Gastroesophageal sphincter (tissue), 4 donors: ENCODE results near the gene AFAP1. TPM values are rescaled to one million over a fixed set of nuclear protein-coding genes. Genes with fewer than 3 reads are reported as not detected.

Experiments used
- ATAC-seq: fragments of 150-250 bp; one replicate; pipeline ENCODE4 v1.9.1; 2016; ENCODE audit warnings: mild to moderate bottlenecking, moderate library complexity
- H3K27ac ChIP-seq, 4 donors: fragments of 200-600 bp; sonication (generic) in 3 of 4; 1 replicate in 3 of 4; 2 replicates in 1 of 4; pipeline ENCODE4 v1.5.1; 2016 to 2019
- H3K27me3 ChIP-seq: fragments of 200-600 bp; sonication (generic); one replicate; pipeline ENCODE4 v1.5.1; 2019
- H3K36me3 ChIP-seq, 2 donors: fragments of 200-600 bp; sonication (generic); one replicate each; pipeline ENCODE4 v1.5.1; 2019; ENCODE audit warnings: control low read depth in 1 of 2
- H3K4me1 ChIP-seq, 3 donors: fragments of 200-600 bp; sonication (generic); 1 replicate in 2 of 3; 2 replicates in 1 of 3; pipeline ENCODE4 v1.5.1; 2016 to 2019; ENCODE audit warnings: control low read depth in 2 of 3
- H3K4me3 ChIP-seq, 2 donors: fragments of 200-600 bp; sonication (generic); one replicate each; pipeline ENCODE4 v1.5.1; 2019; ENCODE audit warnings: mild to moderate bottlenecking in 1 of 2, moderate library complexity in 1 of 2
- H3K9me3 ChIP-seq, 3 donors: fragments of 200-600 bp; sonication (generic); one replicate each; pipeline ENCODE4 v1.5.1; 2017 to 2019; ENCODE audit warnings: control low read depth in 2 of 3
- EP300 ChIP-seq: sonication (generic); formaldehyde crosslinking; IDR thresholded peaks from one replicate; pipeline ENCODE4 v1.6.1; 2017; ENCODE audit warnings: antibody characterized with exemption, mild to moderate bottlenecking
- POLR2A ChIP-seq, 2 donors: fragments of 450-650 bp; IDR thresholded peaks; one replicate each; pipeline ENCODE4 v1.6.1; 2017; ENCODE audit warnings: antibody characterized with exemption in 2 of 2, mild to moderate bottlenecking in 2 of 2, moderate library complexity in 1 of 2
- POLR2AphosphoS5 ChIP-seq: sonication (generic); formaldehyde crosslinking; IDR thresholded peaks from one replicate; pipeline ENCODE4 v1.6.1; 2017; ENCODE audit warnings: antibody characterized with exemption
- WGBS, 2 donors: methylation state at CpG; one replicate each; pipeline ENCODE4 v1.1.5; 2018; ENCODE audit warnings: low coverage in 1 of 2; 5-methylcytosine and 5-hydroxymethylcytosine counted together
- total RNA-seq, 4 donors: library from RNA; depleted of rRNA; stranded (reverse); fragments of >200 nt; gene quantifications; one replicate each; pipeline ENCODE4 v1.1.0, GENCODE V29; 2016
- TF ChIP-seq, protein P1 (sequence below), 4 experiments: fragments of 200-600 bp in 2 of 4; fragments of 450-650 bp in 2 of 4; sonication (generic) in 1 of 4; IDR thresholded peaks; one replicate each; pipeline ENCODE4 v1.5.1; 2017 to 2019; ENCODE audit warnings: antibody characterized with exemption in 4 of 4, mild to moderate bottlenecking in 2 of 4, moderate library complexity in 2 of 4

AFAP1 gene
- total RNA-seq, 4 donors from 2014 or later: 32.0 to 79.7 (median 48.1) TPM

- Histone ChIP-seq H3K9me3 (peaks cover 0 to 10% (median 0%) of the 10 kb centered on the region in 3 donors), H3K4me3 (no peak overlapping the region), H3K27me3 (no peaks in the 10 kb centered on the region), H3K4me1 (peaks cover 0 to 62% (median 0%) of the 10 kb centered on the region in 3 donors), H3K27ac (peak overlapping the region in 3 of 4 donors; percentile 50 to 63 (median 50)), H3K36me3 (no peaks in the 10 kb centered on the region)
- TF ChIP-seq EP300 (no peak), POLR2A (IDR thresholded peaks at IDR 0.05) (no peak), POLR2AphosphoS5 (no peak)
- TF ChIP-seq, protein P1, sequence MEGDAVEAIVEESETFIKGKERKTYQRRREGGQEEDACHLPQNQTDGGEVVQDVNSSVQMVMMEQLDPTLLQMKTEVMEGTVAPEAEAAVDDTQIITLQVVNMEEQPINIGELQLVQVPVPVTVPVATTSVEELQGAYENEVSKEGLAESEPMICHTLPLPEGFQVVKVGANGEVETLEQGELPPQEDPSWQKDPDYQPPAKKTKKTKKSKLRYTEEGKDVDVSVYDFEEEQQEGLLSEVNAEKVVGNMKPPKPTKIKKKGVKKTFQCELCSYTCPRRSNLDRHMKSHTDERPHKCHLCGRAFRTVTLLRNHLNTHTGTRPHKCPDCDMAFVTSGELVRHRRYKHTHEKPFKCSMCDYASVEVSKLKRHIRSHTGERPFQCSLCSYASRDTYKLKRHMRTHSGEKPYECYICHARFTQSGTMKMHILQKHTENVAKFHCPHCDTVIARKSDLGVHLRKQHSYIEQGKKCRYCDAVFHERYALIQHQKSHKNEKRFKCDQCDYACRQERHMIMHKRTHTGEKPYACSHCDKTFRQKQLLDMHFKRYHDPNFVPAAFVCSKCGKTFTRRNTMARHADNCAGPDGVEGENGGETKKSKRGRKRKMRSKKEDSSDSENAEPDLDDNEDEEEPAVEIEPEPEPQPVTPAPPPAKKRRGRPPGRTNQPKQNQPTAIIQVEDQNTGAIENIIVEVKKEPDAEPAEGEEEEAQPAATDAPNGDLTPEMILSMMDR (IDR thresholded peaks at IDR 0.05): no peak
- 39 to 44% methylated on average over 4 to 6 of the region's 12 CpGs for WGBS, 2 donors
- no peak for ATAC-seq
These were observed 47.2 kb downstream of the AFAP1 start for GRCh38 chr4:7892212-7893019.

DNA sequence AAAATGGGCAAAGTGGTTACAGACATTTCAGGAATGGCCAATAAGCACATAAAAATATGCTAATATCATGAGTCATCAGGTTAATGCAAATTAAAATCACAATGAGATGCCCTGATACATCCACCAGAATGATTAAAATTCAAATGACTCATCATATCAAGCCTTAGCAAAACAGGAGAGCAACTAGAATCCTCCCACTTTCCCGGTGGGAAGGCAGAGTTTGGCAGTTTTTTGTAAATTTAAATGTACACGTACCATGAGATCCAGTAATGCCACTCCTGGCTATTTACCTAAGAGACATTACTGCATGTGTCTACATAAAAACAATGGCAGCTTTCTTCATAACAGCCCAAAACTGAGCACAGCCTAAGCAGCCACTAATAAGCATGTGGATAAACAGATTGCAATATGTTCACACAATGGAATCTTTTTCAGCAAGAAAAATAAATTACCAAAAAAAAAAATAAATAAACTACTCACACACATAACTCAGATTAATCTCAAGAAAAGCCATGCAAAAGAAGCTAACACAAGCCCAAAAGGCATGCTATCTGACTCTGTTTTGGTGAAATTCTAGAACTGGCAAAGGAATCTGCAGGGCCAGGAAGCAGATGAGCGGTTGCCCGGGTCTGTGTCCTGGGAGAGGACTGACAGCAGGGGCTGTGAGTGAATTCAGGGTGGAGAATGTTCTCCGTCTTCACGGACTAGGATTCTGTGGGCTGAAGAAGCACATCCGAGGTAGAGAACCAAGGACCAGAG lies 48.8 kb downstream of the AFAP1 start:
- Histone ChIP-seq H3K4me3 (no peak overlapping the region), H3K27me3 (no peaks in the 10 kb centered on the region), H3K36me3 (no peaks in the 10 kb centered on the region), H3K27ac (peak overlapping the region; percentile 27 to 63 (median 51)), H3K9me3 (peaks cover 0 to 10% (median 0%) of the 10 kb centered on the region in 3 donors), H3K4me1 (peaks cover 9 to 70% (median 10%) of the 10 kb centered on the region in 3 donors)
- no peak for ATAC-seq
- WGBS, 2 donors: 6 to 37% methylated on average over 7 of the region's 7 CpGs
- TF ChIP-seq POLR2AphosphoS5 (peak; percentile 34), EP300 (no peak), POLR2A (IDR thresholded peaks at IDR 0.05) (no peak)
- TF ChIP-seq, protein P1 (IDR thresholded peaks at IDR 0.05): no peak

DNA sequence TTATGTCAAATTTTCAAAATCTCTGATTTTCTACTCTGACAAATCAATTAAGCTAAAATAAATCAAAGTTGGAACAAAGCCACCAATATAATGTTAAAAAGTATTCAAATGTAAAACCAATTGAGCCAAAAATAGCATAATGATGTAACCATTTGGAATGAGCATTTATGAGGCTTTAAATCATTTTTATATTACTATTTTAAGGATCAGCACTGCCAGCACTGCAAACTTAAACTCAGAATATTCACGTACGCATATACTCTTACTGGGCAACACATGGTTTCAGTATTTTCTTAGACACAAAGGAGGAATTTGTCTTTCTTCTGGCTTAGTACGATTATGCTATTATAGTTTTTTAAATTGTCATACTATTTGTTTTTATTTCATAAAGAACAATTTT lies 52.2 kb downstream of the AFAP1 start:
- peak overlapping the region; percentile 66 to 87 (median 84) for H3K27ac ChIP-seq
- no peak overlapping the region for H3K4me3 ChIP-seq
- no peaks in the 10 kb centered on the region for H3K36me3 ChIP-seq
- no peaks in the 10 kb centered on the region for H3K27me3 ChIP-seq
- TF ChIP-seq POLR2A (IDR thresholded peaks at IDR 0.05): no peak
- TF ChIP-seq POLR2AphosphoS5: no peak
- no peak for TF ChIP-seq EP300
- TF ChIP-seq, protein P1 (IDR thresholded peaks at IDR 0.05): no peak
- H3K4me1 ChIP-seq: peaks cover 10 to 78% (median 13%) of the 10 kb centered on the region in 3 donors
- H3K9me3 ChIP-seq: peaks cover 0 to 10% (median 0%) of the 10 kb centered on the region in 3 donors
- WGBS, 2 donors: 33 to 44% methylated on average over 3 of the region's 3 CpGs
- ATAC-seq: no peak

DNA sequence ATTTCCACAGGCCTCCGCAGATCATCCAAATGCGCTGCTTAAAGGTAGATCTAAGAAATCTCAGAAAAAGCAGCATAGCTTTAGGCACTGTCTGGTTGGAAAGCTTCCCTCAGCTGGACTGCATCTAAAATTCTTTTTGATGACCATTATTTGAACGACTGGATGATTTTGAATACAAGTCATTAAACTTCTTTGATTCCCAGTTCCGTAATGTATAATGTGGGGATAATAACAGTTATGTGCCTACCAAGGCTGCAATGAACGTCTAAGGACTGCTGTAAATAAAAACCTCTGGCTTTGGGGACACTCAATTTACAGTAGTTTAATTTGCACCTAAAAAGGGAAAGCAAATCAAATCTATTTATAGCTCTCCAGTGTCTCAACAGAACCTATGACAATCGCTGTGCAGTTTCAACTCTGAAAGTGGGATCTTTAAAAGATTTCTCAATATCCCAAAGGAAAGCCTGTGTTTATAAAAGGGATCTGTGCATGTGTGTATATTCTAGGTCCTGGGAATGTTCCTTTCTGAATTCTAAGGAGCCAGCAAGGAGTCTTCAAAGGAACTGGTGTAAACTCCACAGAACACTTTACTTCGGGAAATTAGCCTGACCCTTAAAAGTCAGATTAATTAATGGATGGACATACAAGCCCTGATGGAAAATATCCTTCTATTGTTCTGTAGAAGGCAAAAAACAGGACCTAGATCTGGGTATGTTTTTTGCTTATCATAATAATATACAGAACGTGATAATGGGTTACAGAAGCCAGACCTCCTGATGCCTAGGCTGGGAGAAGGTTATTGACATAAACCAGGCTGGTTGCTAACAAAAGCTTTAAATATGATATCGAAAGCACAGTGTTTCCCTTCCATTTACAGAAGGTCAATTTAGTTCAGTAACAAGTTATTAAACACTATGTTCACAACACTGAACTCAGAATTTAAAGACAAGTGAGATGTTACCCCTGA lies 53.4 kb downstream of the AFAP1 start:
- TF ChIP-seq EP300 (no peak), POLR2AphosphoS5 (peak; percentile 53)
- no peaks in the 10 kb centered on the region for H3K36me3 ChIP-seq
- peaks cover 10 to 67% (median 13%) of the 10 kb centered on the region in 3 donors for H3K4me1 ChIP-seq
- H3K4me3 ChIP-seq: peak overlapping the region in 1 of 2 donors; percentile 16
- 18 to 27% methylated on average over 9 of the region's 9 CpGs for WGBS, 2 donors
- ATAC-seq: peak; percentile 68
- no peaks in the 10 kb centered on the region for H3K27me3 ChIP-seq
- peak overlapping the region; percentile 66 to 87 (median 84) for H3K27ac ChIP-seq
- H3K9me3 ChIP-seq: peaks cover 0 to 10% (median 0%) of the 10 kb centered on the region in 3 donors
